IMR-90 (cell line): ENCODE measurements around the gene OPN4. TPM values are rescaled to one million over a fixed set of nuclear protein-coding genes. Genes with fewer than 3 reads are reported as not detected.

Source experiments
- ATAC-seq: fragments of 200-7000 bp; cut with Tn5 transposase; 2 replicates; pipeline ENCODE4 v1.9.1; 2020; ENCODE audit warnings: low read depth, mild to moderate bottlenecking, moderate library complexity
- BruUV-seq: library from RNA; stranded (reverse); fragments of 400-500 nt; replicated peaks from 2 replicates; lab custom pipeline; 2021; lab: Mats Ljungman, UMichigan
- CTCF ChIA-PET: fragments of 300-600 bp; formaldehyde crosslinking; extraction: SDS; loops from one replicate; lab custom pipeline; 2021; ENCODE audit warnings: antibody characterized with exemption; lab: Yijun Ruan, JAX
- POLR2A ChIA-PET: fragments of 300-600 bp; sonication (Branson Sonifier 250); formaldehyde crosslinking; loops from one replicate; lab custom pipeline; 2022; ENCODE audit warnings: antibody characterized with exemption; ENCODE audit not compliant: unreplicated experiment; lab: Charles Lee
- DNase-seq: peaks from one replicate; pipeline ENCODE4 v3.0.0; 2013
- H2AFZ ChIP-seq: replicated peaks from 2 replicates; pipeline ENCODE3; 2013; ENCODE audit warnings: low read length, mild to moderate bottlenecking; ENCODE audit not compliant: poor library complexity
- H2AK5ac ChIP-seq: 2 replicates; pipeline ENCODE4 v1.6.1; 2013; ENCODE audit warnings: low read depth, low read length, inconsistent platforms
- H2AK9ac ChIP-seq: replicated peaks from 2 replicates; pipeline ENCODE3; 2013; ENCODE audit warnings: mild to moderate bottlenecking, low read depth, low read length, moderate library complexity; ENCODE audit not compliant: poor library complexity
- H2BK120ac ChIP-seq: 2 replicates; pipeline ENCODE4 v1.6.1; 2013; ENCODE audit warnings: low read depth, low read length, inconsistent platforms
- H2BK15ac ChIP-seq: 3 replicates; pipeline ENCODE4 v1.6.1; 2013; ENCODE audit warnings: low read depth, low read length, inconsistent platforms
- H2BK20ac ChIP-seq: 2 replicates; pipeline ENCODE4 v1.6.1; 2013; ENCODE audit warnings: low read depth, mild to moderate bottlenecking, inconsistent platforms, low read length, moderate library complexity
- H2BK5ac ChIP-seq: 2 replicates; pipeline ENCODE4 v1.6.1; 2013; ENCODE audit warnings: mild to moderate bottlenecking, low read depth, low read length, inconsistent platforms; ENCODE audit not compliant: poor library complexity, severe bottlenecking
- H3K14ac ChIP-seq: replicated peaks from 2 replicates; pipeline ENCODE4 v1.6.1; 2013; ENCODE audit warnings: low read depth, low read length, inconsistent platforms
- H3K18ac ChIP-seq: 2 replicates; pipeline ENCODE4 v1.6.1; 2013; ENCODE audit warnings: low read depth, low read length, control low read depth
- H3K23ac ChIP-seq: 2 replicates; pipeline ENCODE4 v1.6.1; 2013; ENCODE audit warnings: low read depth, low read length, inconsistent platforms
- H3K27ac ChIP-seq: 2 replicates; pipeline ENCODE4 v1.5.1; 2013; ENCODE audit warnings: mild to moderate bottlenecking, control low read depth, low read length; ENCODE audit not compliant: insufficient read depth
- H3K27me3 ChIP-seq: 2 replicates; pipeline ENCODE4 v1.6.1; 2013; ENCODE audit warnings: low read length; ENCODE audit not compliant: control insufficient read depth, insufficient read depth
- H3K36me3 ChIP-seq: 2 replicates; pipeline ENCODE4 v1.6.1; 2013; ENCODE audit warnings: low read length, mixed read lengths; ENCODE audit not compliant: control insufficient read depth, insufficient read depth
- H3K4ac ChIP-seq: 2 replicates; pipeline ENCODE4 v1.6.1; 2013; ENCODE audit warnings: low read depth, low read length, inconsistent platforms
- H3K4me1 ChIP-seq: 2 replicates; pipeline ENCODE4 v1.6.1; 2013; ENCODE audit warnings: low read length, mixed read lengths; ENCODE audit not compliant: control insufficient read depth, insufficient read depth
- H3K4me2 ChIP-seq: 2 replicates; pipeline ENCODE4 v1.6.1; 2013; ENCODE audit warnings: low read depth, mild to moderate bottlenecking, control low read depth, low read length, moderate library complexity
- H3K4me3 ChIP-seq: 2 replicates; pipeline ENCODE4 v1.5.1; 2013; ENCODE audit warnings: low read depth, mild to moderate bottlenecking, control low read depth, low read length, moderate library complexity; ENCODE audit not compliant: insufficient read depth
- H3K56ac ChIP-seq: 2 replicates; pipeline ENCODE4 v1.6.1; 2013; ENCODE audit warnings: low read length, inconsistent platforms; ENCODE audit not compliant: insufficient read depth; ENCODE audit errors: extremely low read depth
- H3K79me1 ChIP-seq, 2 experiments: 2 replicates each; pipeline ENCODE4 v1.6.1; 2013; ENCODE audit warnings: low read length in 2 of 2, inconsistent platforms in 1 of 2, low read depth in 1 of 2
- H3K9ac ChIP-seq: 2 replicates; pipeline ENCODE4 v1.6.1; 2013; ENCODE audit warnings: low read depth, low read length, control low read depth
- H3K9me1 ChIP-seq: 2 replicates; pipeline ENCODE4 v1.6.1; 2013; ENCODE audit warnings: low read length, inconsistent platforms; ENCODE audit not compliant: insufficient read depth
- H3K9me3 ChIP-seq: 2 replicates; pipeline ENCODE4 v1.6.1; 2013; ENCODE audit warnings: low read length; ENCODE audit not compliant: control insufficient read depth, insufficient read depth
- H4K20me1 ChIP-seq: 2 replicates; pipeline ENCODE4 v1.6.1; 2013; ENCODE audit warnings: low read length, inconsistent platforms; ENCODE audit not compliant: insufficient read depth
- H4K5ac ChIP-seq: 2 replicates; pipeline ENCODE4 v1.6.1; 2013; ENCODE audit warnings: mild to moderate bottlenecking, low read depth, low read length, control low read depth
- H4K8ac ChIP-seq, 2 experiments: 2 replicates each; pipeline ENCODE4 v1.6.1; 2013; ENCODE audit warnings: low read depth in 2 of 2, low read length in 2 of 2, control low read depth in 1 of 2, inconsistent platforms in 1 of 2
- H4K91ac ChIP-seq: 2 replicates; pipeline ENCODE4 v1.6.1; 2013; ENCODE audit warnings: low read depth, low read length, inconsistent platforms; ENCODE audit not compliant: insufficient read depth
- CTCF ChIP-seq: conservative IDR thresholded peaks from 2 replicates; pipeline ENCODE4 v1.5.1; 2012; ENCODE audit warnings: mild to moderate bottlenecking, low read depth, low read length, improper control_type of control experiment
- RCOR1 ChIP-seq: IDR thresholded peaks from 2 replicates; pipeline ENCODE4 v1.6.1; 2012; ENCODE audit warnings: mild to moderate bottlenecking, low read length, improper control_type of control experiment; ENCODE audit not compliant: insufficient replicate concordance
- WGBS, 2 experiments: methylation state at CpG; one replicate each; pipeline versions ENCODE4 v1.1.5 to v1.1.7; 2013; ENCODE audit warnings: missing lambda C conversion rate in 2 of 2; ENCODE audit not compliant: insufficient read length in 1 of 2; ENCODE audit errors: extremely low coverage in 2 of 2; 5-methylcytosine and 5-hydroxymethylcytosine counted together
- dilution Hi-C: fragments of 300-500 bp; cut with HindIII; formaldehyde crosslinking; loops from one replicate; pipeline ENCODE4 v1.14.3; 2018; ENCODE audit warnings: low sequenced_read_pairs; ENCODE audit not compliant: unreplicated experiment
- in situ Hi-C: fragments of 300-500 bp; cut with MboI; formaldehyde crosslinking; loops from 3 replicates; pipeline ENCODE4 v1.14.3; 2019; ENCODE audit warnings: low sequenced_read_pairs, inconsistent platforms, mixed read lengths
- intact Hi-C: fragments of 100-400 bp; cut with micrococcal nuclease; formaldehyde crosslinking; loops from 2 replicates; pipeline ENCODE4 v1.10.0; 2022
- polyA plus RNA-seq, 3 experiments: library from polyadenylated mRNA; depleted of rRNA; stranded (reverse); fragments of >200 nt; gene quantifications; 2 replicates each; pipeline ENCODE4 v1.2.3, GENCODE V29; 2012; ENCODE audit warnings: low replicate concordance in 1 of 3
- total RNA-seq: library from RNA; depleted of rRNA; stranded (reverse); fragments of >200 nt; gene quantifications from 2 replicates; pipeline ENCODE4 v1.2.3, GENCODE V29; 2012

The OPN4 gene
- total and polyA plus RNA-seq, 2 of the 4 experiments (the other 2 are of a cell fraction) = 0.03 TPM; not detected in 1

- Histone ChIP-seq H2BK20ac (no peak overlapping the region), H3K79me1 (no peaks in the 10 kb centered on the region), H3K4me1 (peaks cover 9% of the 10 kb centered on the region), H2AFZ (no peak overlapping the region), H3K9ac (no peak overlapping the region), H3K14ac (no peak overlapping the region), H2BK5ac (no peak overlapping the region), H3K4ac (no peak overlapping the region), H3K4me2 (no peak overlapping the region), H3K9me3 (no peaks in the 10 kb centered on the region), H2AK9ac (no peak overlapping the region), H2BK15ac (no peak overlapping the region), H4K8ac (no peak overlapping the region), H3K4me3 (no peak overlapping the region), H3K27ac (no peak overlapping the region), H3K18ac (no peak overlapping the region), H4K5ac (no peak overlapping the region), H3K9me1 (0 out of 2 replicates have a peak, but pooled peaks cover 4% of the 10 kb centered on the region), H3K36me3 (no peaks in the 10 kb centered on the region), H4K91ac (no peak overlapping the region), H2BK120ac (no peak overlapping the region), H3K23ac (no peak overlapping the region), H4K20me1 (no peaks in the 10 kb centered on the region), H2AK5ac (no peak overlapping the region), H3K27me3 (no peaks in the 10 kb centered on the region), H3K56ac (no peak overlapping the region)
- BruUV-seq = no TSS peak
- dilution Hi-C loops (no loop called here), intact Hi-C loops (no loop called here), in situ Hi-C loops (no loop called here)
- WGBS, 2 experiments = no CpG with 5 or more reads among the region's 5 CpGs
- no peak for ATAC-seq
- DNase-seq = peak; percentile 27
- 0 out of 2 replicates have a peak, but pooled peaks have one; percentile 4 for TF ChIP-seq CTCF
- no peak for TF ChIP-seq RCOR1
- ChIA-PET CTCF (no interaction called here), POLR2A (no interaction called here)
Measured at GRCh38 chr10:86644152-86644793, 10.1 kb upstream of the OPN4 start.
